ENCODE measurements around the gene ELMO1. TPM values are rescaled to one million over a fixed set of nuclear protein-coding genes. Genes with fewer than 3 reads are reported as not detected.

Gene ELMO1
- total and polyA plus RNA-seq, 2 of the 13 experiments (the other 11 are each of a cell fraction or from before 2014, with no cell fraction given) = 0.11 to 0.17 TPM

DNA sequence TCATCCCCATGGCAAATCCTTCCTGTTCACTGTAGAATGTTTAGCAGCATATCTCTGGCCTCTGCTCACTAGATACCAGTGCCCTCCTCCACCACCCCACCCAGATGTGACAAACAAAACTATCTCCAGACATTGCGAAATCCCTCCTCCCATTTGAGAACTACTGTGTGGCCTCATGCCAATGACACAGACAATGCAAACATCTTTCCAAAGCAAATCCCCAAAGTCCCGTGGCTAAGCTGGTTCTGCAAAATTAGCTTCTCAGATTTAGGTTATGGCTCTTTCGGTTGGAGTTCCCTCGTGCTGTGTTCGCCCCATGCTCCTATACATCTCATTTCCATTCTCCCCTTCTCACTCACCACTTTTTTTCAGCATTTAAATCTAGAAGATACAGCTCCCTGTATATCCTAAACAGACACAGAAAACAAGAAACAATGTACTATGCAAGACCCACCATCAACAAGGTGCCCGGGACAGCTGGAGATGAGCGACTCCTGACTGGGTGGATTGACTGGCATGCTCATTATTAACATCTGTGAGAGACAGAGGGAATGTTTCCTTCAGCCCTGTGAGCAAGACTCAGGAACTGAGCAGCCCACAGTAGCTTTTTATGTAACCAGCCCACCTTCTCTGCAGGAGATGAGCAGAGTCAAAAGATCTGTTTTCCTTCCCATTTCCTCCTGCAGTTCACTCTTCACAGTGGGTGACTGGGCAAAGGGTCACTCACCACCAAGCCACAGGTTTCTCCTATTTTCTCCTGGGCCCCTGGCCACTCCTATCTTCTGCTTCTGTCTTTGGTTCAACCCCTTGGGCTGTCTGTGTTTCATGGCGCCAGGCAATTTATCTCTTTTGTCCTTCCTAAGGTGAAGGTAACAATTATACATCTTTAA lies 498.7 kb downstream of the ELMO1 start (continued):
- TF ChIP-seq DNMT3B (CRISPR knock-in tag; conservative IDR thresholded peaks at IDR 0.05) (no peak), JARID2 (CRISPR knock-in tag; IDR thresholded peaks at IDR 0.05; ENCODE audit: insufficient replicate concordance) (no peak), ZNF672 (CRISPR knock-in tag; IDR thresholded peaks at IDR 0.05) (no peak), ZNF136 (CRISPR knock-in tag; IDR thresholded peaks at IDR 0.05; ENCODE audit: low read depth) (no peak), KDM2A (CRISPR knock-in tag; IDR thresholded peaks at IDR 0.05; ENCODE audit: borderline replicate concordance, low read depth) (peak; percentile 56), ARNT2 (CRISPR knock-in tag; IDR thresholded peaks at IDR 0.05; ENCODE audit: low read depth) (0 out of 2 replicates have a peak, but pooled peaks have one; percentile 57), PAXIP1 (CRISPR knock-in tag; conservative IDR thresholded peaks at IDR 0.05) (peak; percentile 85), ZNF687 (CRISPR knock-in tag; IDR thresholded peaks at IDR 0.05) (no peak), REXO4 (CRISPR knock-in tag; IDR thresholded peaks at IDR 0.05; ENCODE audit: borderline replicate concordance) (no peak)
- TF ChIP-seq, protein P1, sequence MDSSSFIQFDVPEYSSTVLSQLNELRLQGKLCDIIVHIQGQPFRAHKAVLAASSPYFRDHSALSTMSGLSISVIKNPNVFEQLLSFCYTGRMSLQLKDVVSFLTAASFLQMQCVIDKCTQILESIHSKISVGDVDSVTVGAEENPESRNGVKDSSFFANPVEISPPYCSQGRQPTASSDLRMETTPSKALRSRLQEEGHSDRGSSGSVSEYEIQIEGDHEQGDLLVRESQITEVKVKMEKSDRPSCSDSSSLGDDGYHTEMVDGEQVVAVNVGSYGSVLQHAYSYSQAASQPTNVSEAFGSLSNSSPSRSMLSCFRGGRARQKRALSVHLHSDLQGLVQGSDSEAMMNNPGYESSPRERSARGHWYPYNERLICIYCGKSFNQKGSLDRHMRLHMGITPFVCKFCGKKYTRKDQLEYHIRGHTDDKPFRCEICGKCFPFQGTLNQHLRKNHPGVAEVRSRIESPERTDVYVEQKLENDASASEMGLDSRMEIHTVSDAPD (CRISPR knock-in tag; IDR thresholded peaks at IDR 0.05) = peak; percentile 84
- TF ChIP-seq, protein P2, sequence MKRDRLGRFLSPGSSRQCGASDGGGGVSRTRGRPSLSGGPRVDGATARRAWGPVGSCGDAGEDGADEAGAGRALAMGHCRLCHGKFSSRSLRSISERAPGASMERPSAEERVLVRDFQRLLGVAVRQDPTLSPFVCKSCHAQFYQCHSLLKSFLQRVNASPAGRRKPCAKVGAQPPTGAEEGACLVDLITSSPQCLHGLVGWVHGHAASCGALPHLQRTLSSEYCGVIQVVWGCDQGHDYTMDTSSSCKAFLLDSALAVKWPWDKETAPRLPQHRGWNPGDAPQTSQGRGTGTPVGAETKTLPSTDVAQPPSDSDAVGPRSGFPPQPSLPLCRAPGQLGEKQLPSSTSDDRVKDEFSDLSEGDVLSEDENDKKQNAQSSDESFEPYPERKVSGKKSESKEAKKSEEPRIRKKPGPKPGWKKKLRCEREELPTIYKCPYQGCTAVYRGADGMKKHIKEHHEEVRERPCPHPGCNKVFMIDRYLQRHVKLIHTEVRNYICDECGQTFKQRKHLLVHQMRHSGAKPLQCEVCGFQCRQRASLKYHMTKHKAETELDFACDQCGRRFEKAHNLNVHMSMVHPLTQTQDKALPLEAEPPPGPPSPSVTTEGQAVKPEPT (CRISPR knock-in tag; IDR thresholded peaks at IDR 0.05; ENCODE audit: low read depth) = no peak
- TF ChIP-seq, protein P3, sequence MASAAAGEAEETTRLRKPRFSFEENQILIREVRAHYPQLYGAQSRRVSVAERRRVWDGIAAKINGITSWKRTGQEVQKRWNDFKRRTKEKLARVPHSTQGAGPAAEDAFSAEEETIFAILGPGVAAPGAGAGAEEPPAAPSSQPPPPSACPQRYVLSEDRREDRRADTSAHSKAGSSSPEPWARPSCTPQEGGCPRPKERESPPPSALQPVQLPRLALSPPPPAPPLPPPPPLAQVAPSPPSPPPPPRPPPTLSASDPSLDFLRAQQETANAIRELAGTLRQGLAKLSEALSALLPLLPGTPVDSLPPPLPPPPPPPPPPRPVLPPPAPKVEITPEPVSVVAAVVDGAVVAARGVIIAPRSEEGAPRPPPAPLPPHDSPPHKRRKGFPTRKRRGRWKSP (CRISPR knock-in tag; IDR thresholded peaks at IDR 0.05) = peak; percentile 69; the same call in 1 of the 2 replicates

Data from HepG2 (cell line).